SK-N-SH treated with all-trans-retinoic acid at 6 μM for 48 hours (cell line): ENCODE results near the gene NAT8L.

Source experiments
- ATAC-seq: fragments of 200-7000 bp; cut with Tn5 transposase; 3 replicates; pipeline ENCODE4 v1.9.1; 2020; ENCODE audit warnings: mild to moderate bottlenecking, moderate library complexity
- ARNTL ChIP-seq: fragments of 450-650 bp; formaldehyde crosslinking; IDR thresholded peaks from 2 replicates; pipeline ENCODE4 v1.5.0; 2020; ENCODE audit warnings: low read depth, mild to moderate bottlenecking, moderate library complexity, borderline replicate concordance
- BACH2 ChIP-seq: fragments of 250-450 bp; sonication (Bioruptor Pico); IDR thresholded peaks from 2 replicates; pipeline ENCODE4 v1.9.0; 2021; ENCODE audit warnings: mild to moderate bottlenecking, borderline replicate concordance
- CREB5 ChIP-seq: fragments of 250-450 bp; sonication (Bioruptor Pico); IDR thresholded peaks from 2 replicates; pipeline ENCODE4 v1.5.1; 2020; ENCODE audit warnings: low read depth, mild to moderate bottlenecking, moderate library complexity
- CSRNP3 ChIP-seq: fragments of 250-450 bp; sonication (Bioruptor Pico); IDR thresholded peaks from 2 replicates; pipeline ENCODE4 v1.5.1; 2021; ENCODE audit warnings: mild to moderate bottlenecking, moderate library complexity
- ESRRG ChIP-seq: fragments of 250-450 bp; sonication (Bioruptor Pico); IDR thresholded peaks from 2 replicates; pipeline ENCODE4 v1.6.1; 2021; ENCODE audit warnings: mild to moderate bottlenecking
- OSR1 ChIP-seq: fragments of 250-450 bp; sonication (Bioruptor Pico); IDR thresholded peaks from 2 replicates; pipeline ENCODE4 v1.8.0; 2022; ENCODE audit warnings: moderate library complexity, mild to moderate bottlenecking, inconsistent platforms
- POU6F1 ChIP-seq: fragments of 250-450 bp; sonication (Bioruptor Pico); IDR thresholded peaks from 2 replicates; pipeline ENCODE4 v1.8.0; 2021; ENCODE audit warnings: low read depth, mild to moderate bottlenecking, moderate library complexity, borderline replicate concordance
- PPARA ChIP-seq: fragments of 250-450 bp; sonication (Bioruptor Pico); IDR thresholded peaks from 2 replicates; pipeline ENCODE4 v1.5.0; 2020; ENCODE audit warnings: mild to moderate bottlenecking, borderline replicate concordance
- RARB ChIP-seq: fragments of 250-450 bp; sonication (Bioruptor Pico); IDR thresholded peaks from 2 replicates; pipeline ENCODE4 v1.8.0; 2021; ENCODE audit warnings: mild to moderate bottlenecking, moderate library complexity
- TCF4 ChIP-seq: fragments of 250-450 bp; sonication (Bioruptor Pico); IDR thresholded peaks from 2 replicates; pipeline ENCODE4 v1.8.0; 2021; ENCODE audit warnings: mild to moderate bottlenecking, moderate library complexity, borderline replicate concordance
- TSHZ2 ChIP-seq: fragments of 250-450 bp; sonication (Bioruptor Pico); IDR thresholded peaks from 2 replicates; pipeline ENCODE4 v1.5.0; 2020; ENCODE audit warnings: mild to moderate bottlenecking, moderate library complexity
- ZC3H10 ChIP-seq: fragments of 250-450 bp; sonication (Bioruptor Pico); IDR thresholded peaks from 2 replicates; pipeline ENCODE4 v1.5.1; 2021; ENCODE audit warnings: mild to moderate bottlenecking, moderate library complexity
- ZFP3 ChIP-seq: fragments of 250-450 bp; sonication (Bioruptor Pico); IDR thresholded peaks from 2 replicates; pipeline ENCODE4 v1.5.0; 2020; ENCODE audit warnings: mild to moderate bottlenecking, moderate library complexity
- ZFP30 ChIP-seq: fragments of 450-650 bp; formaldehyde crosslinking; IDR thresholded peaks from 2 replicates; pipeline ENCODE4 v1.5.0; 2022; ENCODE audit warnings: mild to moderate bottlenecking, moderate library complexity
- ZNF565 ChIP-seq: fragments of 450-650 bp; formaldehyde crosslinking; conservative IDR thresholded peaks from 2 replicates; pipeline ENCODE4 v1.5.0; 2020; ENCODE audit warnings: low read depth, mild to moderate bottlenecking, moderate library complexity
- ZNF70 ChIP-seq: fragments of 450-650 bp; formaldehyde crosslinking; IDR thresholded peaks from 2 replicates; pipeline ENCODE4 v1.5.0; 2020; ENCODE audit warnings: mild to moderate bottlenecking, moderate library complexity

The NAT8L gene

GRCh38 chr4:2071252-2071911 lies 12.3 kb downstream of the NAT8L start:
- ATAC-seq = no peak
- no peak for TF ChIP-seq POU6F1 (CRISPR knock-in tag)
- TF ChIP-seq TCF4 (CRISPR knock-in tag) = no peak
- no peak for TF ChIP-seq ZC3H10 (CRISPR knock-in tag)
- no peak for TF ChIP-seq PPARA (CRISPR knock-in tag)
- TF ChIP-seq ZFP3 = no peak
- TF ChIP-seq ARNTL (CRISPR knock-in tag) = no peak
- no peak for TF ChIP-seq BACH2
- TF ChIP-seq CSRNP3 (CRISPR knock-in tag) = no peak
- no peak for TF ChIP-seq CREB5 (CRISPR knock-in tag)
- no peak for TF ChIP-seq ZNF70 (CRISPR knock-in tag)
- TF ChIP-seq OSR1 (CRISPR knock-in tag) = no peak
- no peak for TF ChIP-seq ESRRG (CRISPR knock-in tag)
- TF ChIP-seq ZNF565 (CRISPR knock-in tag) = no peak
- TF ChIP-seq, all 23 proteins: peak for 0

GRCh38 chr4:2071912-2072867 lies 13.1 kb downstream of the NAT8L start:
- ATAC-seq = no peak

More at GRCh38 chr4:2071912-2072867, 13.1 kb downstream of the NAT8L start:
- TF ChIP-seq RARB (CRISPR knock-in tag) (no peak), OSR1 (CRISPR knock-in tag) (no peak), CSRNP3 (CRISPR knock-in tag) (no peak), ZC3H10 (CRISPR knock-in tag) (no peak), TCF4 (CRISPR knock-in tag) (no peak), ZFP30 (CRISPR knock-in tag) (no peak), TSHZ2 (CRISPR knock-in tag) (no peak)
